ENCODE measurements around the gene BTBD2.

BTBD2 gene

GRCh38 chr19:1987197-1988187 lies 28.0 kb downstream of the BTBD2 start:
- DNase-seq (ENCODE audit: low spot score) = no peak
- FAIRE-seq = no peak

- DNase-seq (ENCODE audit: low spot score) (no peak), FAIRE-seq (no peak)
Observed at GRCh38 chr19:1986357-1987162, 29.0 kb downstream of the BTBD2 start.

GRCh38 chr19:1985588-1986356 lies 29.7 kb downstream of the BTBD2 start:
- FAIRE-seq (no peak), DNase-seq (ENCODE audit: low spot score) (no peak)

- FAIRE-seq (no peak), DNase-seq (ENCODE audit: low spot score) (no peak)
Observed at GRCh38 chr19:1984357-1984756, 31.2 kb downstream of the BTBD2 start.

- FAIRE-seq = no peak
- DNase-seq (ENCODE audit: low spot score) = no peak
Observed at GRCh38 chr19:1981253-1981652, 34.3 kb downstream of the BTBD2 start.

- no peak for DNase-seq (ENCODE audit: low spot score)
- no peak for FAIRE-seq
Observed at GRCh38 chr19:1980809-1981181, 34.7 kb downstream of the BTBD2 start.

GRCh38 chr19:1980091-1980808 lies 35.3 kb downstream of the BTBD2 start:
- FAIRE-seq (no peak), DNase-seq (ENCODE audit: low spot score) (no peak)

- DNase-seq (ENCODE audit: low spot score) (no peak), FAIRE-seq (no peak)
Observed at GRCh38 chr19:1979642-1980041, 35.9 kb downstream of the BTBD2 start.

GRCh38 chr19:1979017-1979416 lies 36.5 kb downstream of the BTBD2 start:
- DNase-seq (ENCODE audit: low spot score) (no peak), FAIRE-seq (no peak)

- DNase-seq (ENCODE audit: low spot score) = no peak
- FAIRE-seq = no peak
Observed at GRCh38 chr19:1978346-1978894, 37.1 kb downstream of the BTBD2 start.

- DNase-seq (ENCODE audit: low spot score) (no peak), FAIRE-seq (no peak)
Observed at GRCh38 chr19:1977120-1977519, 38.4 kb downstream of the BTBD2 start.

GRCh38 chr19:1975162-1975480 lies 40.4 kb downstream of the BTBD2 start:
- FAIRE-seq = no peak
- DNase-seq (ENCODE audit: low spot score) = no peak

GRCh38 chr19:1974381-1975161 lies 40.9 kb downstream of the BTBD2 start:
- DNase-seq (ENCODE audit: low spot score) (no peak), FAIRE-seq (no peak)

- FAIRE-seq (no peak), DNase-seq (ENCODE audit: low spot score) (no peak)
Observed at GRCh38 chr19:1970806-1971502, 44.6 kb downstream of the BTBD2 start.

- DNase-seq (ENCODE audit: low spot score) = no peak
Observed at GRCh38 chr19:1970003-1970805, 45.3 kb downstream of the BTBD2 start.

GRCh38 chr19:1969176-1970002 lies 46.1 kb downstream of the BTBD2 start:
- no peak for FAIRE-seq
- DNase-seq (ENCODE audit: low spot score) = no peak

More at GRCh38 chr19:1970003-1970805, 45.3 kb downstream of the BTBD2 start:
- FAIRE-seq = no peak
